HFFc6 (cell line): ENCODE measurements around the gene CPD. TPM values are rescaled to one million over a fixed set of nuclear protein-coding genes. Genes with fewer than 3 reads are reported as not detected.

Experiments
- DNase-seq: peaks from one replicate; pipeline ENCODE4 v3.0.0-alpha.2; 2018
- H3K27ac Mint-ChIP-seq: 2 replicates; pipeline ENCODE4 v1.8.0; 2020; ENCODE audit warnings: mild to moderate bottlenecking, mixed read lengths
- H3K27me3 Mint-ChIP-seq: 2 replicates; pipeline ENCODE4 v1.8.0; 2021; ENCODE audit warnings: mild to moderate bottlenecking, moderate library complexity, mixed read lengths; ENCODE audit not compliant: insufficient read depth
- H3K36me3 Mint-ChIP-seq: 2 replicates; pipeline ENCODE4 v1.8.0; 2021; ENCODE audit warnings: low read depth, mixed read lengths
- H3K4me1 Mint-ChIP-seq: 2 replicates; pipeline ENCODE4 v1.8.0; 2020; ENCODE audit warnings: low read depth, mixed read lengths
- H3K4me3 Mint-ChIP-seq: 2 replicates; pipeline ENCODE4 v1.8.0; 2020; ENCODE audit warnings: mild to moderate bottlenecking, moderate library complexity, mixed read lengths
- H3K9me3 Mint-ChIP-seq: 2 replicates; pipeline ENCODE4 v1.8.0; 2020; ENCODE audit warnings: mild to moderate bottlenecking, mixed read lengths
- total RNA-seq, 6 experiments: library from RNA; stranded (reverse); fragmentation: NEBNext Ultra II Directional; extraction: Animal tissue kit (Norgen Biotek cat#: 25700); gene quantifications; 2 replicates in 1 of 6; 3 replicates in 5 of 6; pipeline ENCODE4 v1.2.3, GENCODE V29; 2021
- TF ChIP-seq, protein P1 (sequence below): fragments of 200-600 bp; sonication (generic); IDR thresholded peaks from 2 replicates; pipeline ENCODE4 v1.5.0; 2021; ENCODE audit warnings: antibody characterized with exemption, mild to moderate bottlenecking

CPD gene
- total RNA-seq, 6 experiments from 2014 or later: 45.9 to 57.4 (median 49.7) TPM

DNA sequence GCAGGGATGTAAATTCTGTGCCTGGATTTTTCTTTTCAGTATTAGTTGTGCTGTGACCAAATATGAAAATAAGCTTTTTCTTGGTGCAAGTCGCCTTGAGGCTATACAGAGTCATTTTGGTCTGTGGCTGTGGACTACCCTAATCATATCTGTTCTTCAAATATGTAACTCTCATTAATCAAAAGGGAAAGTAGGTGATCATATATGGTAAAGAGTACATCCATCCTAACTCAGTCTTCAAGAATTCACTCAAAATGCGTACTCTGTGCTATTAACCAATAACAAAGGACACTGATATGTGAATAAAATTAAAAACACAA lies 2.6 kb downstream of the CPD start:
- DNase-seq: no peak
- Mint-ChIP-seq H3K27ac (no peak overlapping the region), H3K4me1 (peaks cover 63% of the 10 kb centered on the region)

DNA sequence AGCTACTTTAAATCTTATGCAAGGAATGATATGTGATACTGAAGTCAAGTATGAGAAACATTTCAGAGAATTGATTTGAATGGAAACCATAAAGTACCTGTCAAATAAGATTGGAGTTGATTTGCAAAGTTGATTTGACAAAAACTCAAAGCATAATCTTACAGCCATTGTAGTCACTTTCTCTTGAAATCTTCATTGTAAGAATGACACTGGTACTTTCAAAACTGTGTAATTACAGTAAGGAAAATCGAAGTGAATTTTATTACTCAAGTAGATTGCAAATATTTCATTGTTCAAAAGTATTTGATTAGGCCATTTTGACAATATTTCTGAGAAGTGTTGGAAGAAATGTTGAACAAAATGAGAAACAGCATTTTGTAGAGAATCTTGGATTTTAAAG lies 3.6 kb downstream of the CPD start:
- TF ChIP-seq, protein P1, sequence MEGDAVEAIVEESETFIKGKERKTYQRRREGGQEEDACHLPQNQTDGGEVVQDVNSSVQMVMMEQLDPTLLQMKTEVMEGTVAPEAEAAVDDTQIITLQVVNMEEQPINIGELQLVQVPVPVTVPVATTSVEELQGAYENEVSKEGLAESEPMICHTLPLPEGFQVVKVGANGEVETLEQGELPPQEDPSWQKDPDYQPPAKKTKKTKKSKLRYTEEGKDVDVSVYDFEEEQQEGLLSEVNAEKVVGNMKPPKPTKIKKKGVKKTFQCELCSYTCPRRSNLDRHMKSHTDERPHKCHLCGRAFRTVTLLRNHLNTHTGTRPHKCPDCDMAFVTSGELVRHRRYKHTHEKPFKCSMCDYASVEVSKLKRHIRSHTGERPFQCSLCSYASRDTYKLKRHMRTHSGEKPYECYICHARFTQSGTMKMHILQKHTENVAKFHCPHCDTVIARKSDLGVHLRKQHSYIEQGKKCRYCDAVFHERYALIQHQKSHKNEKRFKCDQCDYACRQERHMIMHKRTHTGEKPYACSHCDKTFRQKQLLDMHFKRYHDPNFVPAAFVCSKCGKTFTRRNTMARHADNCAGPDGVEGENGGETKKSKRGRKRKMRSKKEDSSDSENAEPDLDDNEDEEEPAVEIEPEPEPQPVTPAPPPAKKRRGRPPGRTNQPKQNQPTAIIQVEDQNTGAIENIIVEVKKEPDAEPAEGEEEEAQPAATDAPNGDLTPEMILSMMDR: no peak
- peaks cover 52% of the 10 kb centered on the region for H3K4me1 Mint-ChIP-seq
- no peak for DNase-seq
- no peak overlapping the region for H3K27ac Mint-ChIP-seq
- H3K4me3 Mint-ChIP-seq: no peak overlapping the region
- H3K9me3 Mint-ChIP-seq: no peaks in the 10 kb centered on the region
- H3K27me3 Mint-ChIP-seq: no peaks in the 10 kb centered on the region; the same call in none of the 2 replicates
- H3K36me3 Mint-ChIP-seq: peaks cover 6% of the 10 kb centered on the region; the same call in 1 of the 2 replicates

More for the DNA sequence above, 2.6 kb downstream of the CPD start:
- H3K4me3 Mint-ChIP-seq: peak overlapping the region; percentile 3; the same call in 1 of the 2 replicates
- peaks cover 5% of the 10 kb centered on the region; the same call in 1 of the 2 replicates for H3K36me3 Mint-ChIP-seq
- H3K27me3 Mint-ChIP-seq: no peaks in the 10 kb centered on the region; the same call in none of the 2 replicates
- no peaks in the 10 kb centered on the region for H3K9me3 Mint-ChIP-seq
- TF ChIP-seq, protein P1: no peak

- peaks cover 3% of the 10 kb centered on the region; the same call in 1 of the 2 replicates for H3K4me1 Mint-ChIP-seq
- no peaks in the 10 kb centered on the region for H3K9me3 Mint-ChIP-seq
- no peak overlapping the region for H3K27ac Mint-ChIP-seq
- no peak for DNase-seq
- H3K36me3 Mint-ChIP-seq: peaks cover 12% of the 10 kb centered on the region; the same call in 1 of the 2 replicates
- H3K4me3 Mint-ChIP-seq: no peak overlapping the region
- TF ChIP-seq, protein P1: no peak
- H3K27me3 Mint-ChIP-seq: no peaks in the 10 kb centered on the region
Measured at GRCh38 chr17:30388321-30389179, 9.8 kb downstream of the CPD start.

DNA sequence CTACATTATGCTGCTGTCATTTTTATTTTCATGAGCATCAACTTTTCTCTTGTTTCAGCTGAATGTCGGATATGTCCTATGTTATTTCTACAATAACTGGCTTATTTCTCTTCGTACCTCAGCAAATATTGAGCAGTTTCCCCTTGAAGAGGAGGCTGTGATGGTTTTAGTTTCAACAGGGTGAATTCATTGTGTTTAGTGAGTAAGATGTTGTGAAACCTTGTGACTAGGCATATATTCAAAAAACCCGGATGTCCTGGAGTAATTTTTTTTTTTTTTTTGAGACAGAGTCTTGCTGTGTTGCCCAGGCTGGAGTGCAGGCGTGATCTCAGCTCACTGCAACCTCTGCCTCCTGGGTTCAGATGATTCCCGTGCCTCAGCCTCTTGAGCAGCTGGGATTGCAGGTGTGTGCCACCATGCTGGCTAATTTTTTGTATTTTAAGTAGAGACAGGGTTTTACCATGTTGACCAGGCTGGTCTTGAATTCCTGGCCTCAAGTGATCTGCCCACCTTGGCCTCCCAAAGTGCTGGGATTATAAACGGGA lies 11.1 kb downstream of the CPD start:
- Mint-ChIP-seq H3K4me1 (no peaks in the 10 kb centered on the region; the same call in 1 of the 2 replicates), H3K27me3 (no peaks in the 10 kb centered on the region), H3K27ac (no peak overlapping the region), H3K4me3 (no peak overlapping the region), H3K36me3 (peaks cover 12% of the 10 kb centered on the region; the same call in 1 of the 2 replicates), H3K9me3 (no peaks in the 10 kb centered on the region)
- TF ChIP-seq, protein P1: no peak
- no peak for DNase-seq

DNA sequence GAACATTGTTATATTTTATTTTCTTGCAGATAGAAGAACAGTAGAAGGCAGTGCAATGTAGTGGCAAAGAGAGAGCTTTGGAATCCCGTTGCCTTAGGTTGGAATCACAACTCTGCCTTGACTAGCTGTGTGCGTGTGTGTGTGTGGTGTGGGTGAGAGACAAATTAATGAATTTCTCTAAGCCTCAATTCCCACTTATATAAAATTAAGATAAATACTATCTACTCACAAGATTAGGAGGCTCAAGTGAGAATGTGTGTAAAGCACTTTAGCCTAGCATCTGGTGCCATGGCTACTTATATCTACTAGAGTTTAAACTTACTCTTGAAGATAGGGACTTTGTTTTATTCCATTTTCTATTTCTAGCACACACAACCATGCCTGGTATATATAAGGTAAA lies 12.8 kb downstream of the CPD start:
- TF ChIP-seq, protein P1: no peak
- Mint-ChIP-seq H3K9me3 (no peaks in the 10 kb centered on the region), H3K4me1 (peaks cover 6% of the 10 kb centered on the region), H3K27ac (no peak overlapping the region), H3K4me3 (no peak overlapping the region), H3K36me3 (0 out of 2 replicates have a peak, but pooled peaks cover 6% of the 10 kb centered on the region), H3K27me3 (no peaks in the 10 kb centered on the region)
- DNase-seq: no peak
